K562 (cell line): ENCODE results near the gene KCNK1. TPM values are rescaled to one million over a fixed set of nuclear protein-coding genes. Genes with fewer than 3 reads are reported as not detected.

Experiments used
- ATAC-seq: fragments of 200-7000 bp; cut with Tn5 transposase; 3 replicates; pipeline ENCODE4 v1.9.1; 2020; ENCODE audit warnings: moderate library complexity
- BruUV-seq: library from RNA; stranded (reverse); fragments of 400-500 nt; replicated peaks from 2 replicates; lab custom pipeline; 2021; lab: Mats Ljungman, UMichigan
- CTCF ChIA-PET: fragments of 300-600 bp; formaldehyde crosslinking; extraction: SDS; loops from one replicate; lab custom pipeline; 2021; ENCODE audit warnings: low intra/inter-chr PET ratio; lab: Yijun Ruan, JAX
- POLR2A ChIA-PET: fragments of 300-600, 350-650 bp; sonication (Branson Sonifier 250); formaldehyde crosslinking; extraction: SDS; loops from one replicate; lab custom pipeline; 2021; ENCODE audit warnings: antibody characterized with exemption, inconsistent platforms; lab: Yijun Ruan, JAX
- DNase-seq, 4 experiments: peaks; one replicate each; pipeline versions ENCODE4 v3.0.0 to v3.0.0-alpha.2; 2011 to 2018; ENCODE audit warnings: low spot score in 3 of 4, mixed read lengths in 3 of 4; ENCODE audit errors: extremely low read depth in 1 of 4
- FAIRE-seq: peaks from 2 replicates; lab custom pipeline; 2011; peaks lifted over from hg19 to GRCh38; lab: Jason Lieb, UNC
- H2AFZ ChIP-seq: 2 replicates; pipeline ENCODE4 v1.6.0; 2011; ENCODE audit warnings: low read depth, low read length, control low read depth, inconsistent platforms
- H3K27ac ChIP-seq: fragments of 200-600 bp; 3 replicates; pipeline ENCODE4 v1.8.0; 2011; ENCODE audit warnings: low read depth, mild to moderate bottlenecking, control low read depth, inconsistent platforms, low read length, moderate library complexity, mixed read lengths; ENCODE audit errors: extremely low read depth
- H3K27me3 ChIP-seq, 2 experiments: fragments of 300-600 bp in 1 of 2; 2 replicates in 1 of 2; 3 replicates in 1 of 2; pipeline versions ENCODE4 v1.6.0 to v1.8.0; 2011; ENCODE audit warnings: inconsistent platforms in 2 of 2, low read length in 2 of 2, mild to moderate bottlenecking in 1 of 2, mixed read lengths in 1 of 2, moderate library complexity in 1 of 2; ENCODE audit not compliant: control insufficient read depth in 2 of 2, insufficient read depth in 2 of 2
- H3K36me3 ChIP-seq: fragments of 300-600 bp; 3 replicates; pipeline ENCODE4 v1.8.0; 2011; ENCODE audit warnings: mild to moderate bottlenecking, low read length, inconsistent platforms; ENCODE audit not compliant: control insufficient read depth, insufficient read depth
- H3K4me1 ChIP-seq, 2 experiments: fragments of 200-600 bp in 1 of 2; replicated peaks in 1 of 2; 2 replicates in 1 of 2; 3 replicates in 1 of 2; pipeline versions ENCODE4 v1.5.1 to v1.8.0; 2011; ENCODE audit warnings: inconsistent platforms in 2 of 2, low read length in 2 of 2, mild to moderate bottlenecking in 1 of 2, mixed read lengths in 1 of 2, moderate library complexity in 1 of 2; ENCODE audit not compliant: control insufficient read depth in 2 of 2, insufficient read depth in 2 of 2
- H3K4me2 ChIP-seq: 2 replicates; pipeline ENCODE4 v1.6.1; 2011; ENCODE audit warnings: low read length, control low read depth, inconsistent platforms, mixed read lengths; ENCODE audit not compliant: insufficient read depth
- H3K4me3 ChIP-seq: fragments of 200-600 bp; sonication (generic), shearing (Covaris generic); 2 replicates; pipeline ENCODE4 v1.5.1; 2016; ENCODE audit warnings: control low read depth, inconsistent platforms
- H3K79me2 ChIP-seq: fragments of 200-600 bp; 3 replicates; pipeline ENCODE4 v1.8.0; 2011; ENCODE audit warnings: low read length, inconsistent platforms; ENCODE audit not compliant: control insufficient read depth, insufficient read depth
- H3K9ac ChIP-seq, 2 experiments: 2 replicates each; pipeline versions ENCODE4 v1.6.0 to v1.6.1; 2011; ENCODE audit warnings: low read depth in 2 of 2, low read length in 2 of 2, control low read depth in 1 of 2, inconsistent platforms in 1 of 2, mild to moderate bottlenecking in 1 of 2, mixed read lengths in 1 of 2; ENCODE audit not compliant: insufficient read depth in 1 of 2
- H3K9me1 ChIP-seq: one replicate; pipeline ENCODE4 v1.6.0; 2011; ENCODE audit warnings: inconsistent platforms, mild to moderate bottlenecking, low read length, moderate library complexity; ENCODE audit not compliant: control insufficient read depth, insufficient read depth
- H3K9me3 ChIP-seq: replicated peaks from 2 replicates; pipeline ENCODE4 v1.5.1; 2011; ENCODE audit warnings: low read depth, low read length, inconsistent platforms; ENCODE audit not compliant: control insufficient read depth, insufficient read depth
- H4K20me1 ChIP-seq: replicated peaks from 2 replicates; pipeline ENCODE4 v1.6.1; 2011; ENCODE audit warnings: low read length, inconsistent platforms, mixed read lengths; ENCODE audit not compliant: control insufficient read depth, insufficient read depth
- HMG20B ChIP-seq: fragments of 250-450 bp; sonication (Bioruptor Pico); IDR thresholded peaks from 2 replicates; pipeline ENCODE4 v1.5.0; 2021; ENCODE audit warnings: mild to moderate bottlenecking
- NR2C1 ChIP-seq, 2 experiments: fragments of 450-650 bp; IDR thresholded peaks; 2 replicates each; pipeline ENCODE4 v1.6.1; 2017; ENCODE audit warnings: mild to moderate bottlenecking in 2 of 2, antibody characterized with exemption in 1 of 2, inconsistent platforms in 1 of 2, missing compliant biosample characterization in 1 of 2, missing genetic modification characterization in 1 of 2
- SETDB1 ChIP-seq: IDR thresholded peaks from one replicate; pipeline ENCODE4 v1.6.1; 2012; ENCODE audit warnings: low read length, control low read depth, inconsistent platforms
- TAF9B ChIP-seq: fragments of 450-650 bp; IDR thresholded peaks from 2 replicates; pipeline ENCODE4 v1.6.1; 2018; ENCODE audit warnings: mild to moderate bottlenecking; ENCODE audit not compliant: partially characterized antibody
- TCF3 ChIP-seq: sonication (generic); formaldehyde crosslinking; IDR thresholded peaks from 2 replicates; pipeline ENCODE4 v1.4.0; 2020; ENCODE audit warnings: mild to moderate bottlenecking, missing genetic modification reagents
- TRIM28 ChIP-seq: fragments of 450-650 bp; IDR thresholded peaks from 2 replicates; pipeline ENCODE4 v1.6.1; 2017
- ZMIZ1 ChIP-seq, 2 experiments: fragments of 150-350 bp in 1 of 2; IDR thresholded peaks; 2 replicates each; pipeline ENCODE4 v1.6.1; 2012 to 2016; ENCODE audit warnings: low read depth in 2 of 2, low read length in 2 of 2, mild to moderate bottlenecking in 1 of 2, moderate library complexity in 1 of 2
- ZNF140 ChIP-seq: fragments of 250-450 bp; sonication (Bioruptor Pico); IDR thresholded peaks from 2 replicates; pipeline ENCODE4 v1.8.0; 2021; ENCODE audit warnings: moderate library complexity, mild to moderate bottlenecking, inconsistent platforms
- ZNF518B ChIP-seq: fragments of 250-450 bp; sonication (Bioruptor Pico); IDR thresholded peaks from 2 replicates; pipeline ENCODE4 v1.5.0; 2021; ENCODE audit warnings: mild to moderate bottlenecking, moderate library complexity
- WGBS: fragments of 100-300 bp; shearing (Covaris generic); methylation state at CpG from one replicate; pipeline ENCODE4 v1.1.6; 2016; ENCODE audit warnings: low coverage, mixed read lengths; ENCODE audit not compliant: insufficient coverage; ENCODE audit errors: missing lambda C conversion rate; 5-methylcytosine and 5-hydroxymethylcytosine counted together
- in situ Hi-C: fragments of 300-500 bp; cut with MboI; formaldehyde crosslinking; loops from 4 replicates; pipeline ENCODE4 v1.15.0; 2018; ENCODE audit warnings: inconsistent platforms, mixed read lengths
- intact Hi-C: fragments of 100-400 bp; cut with micrococcal nuclease; formaldehyde crosslinking; loops from 2 replicates; pipeline ENCODE4 v1.14.2; 2022
- polyA plus RNA-seq, 8 experiments: library from polyadenylated mRNA; depleted of rRNA in 4 of 8; stranded (reverse) in 5 of 8; unstranded in 3 of 8; fragments of >200 nt; fragmentation: Nextera tagmentation in 2 of 8; fragmentation: Illumina TruSeq in 1 of 8; extraction: Ambion mirVana in 2 of 8; extraction: Trizol in 1 of 8; gene quantifications; 2 replicates each; pipeline versions ENCODE4 v1.2.1 to v1.2.3, GENCODE V29; 2011 to 2014; ENCODE audit warnings: inconsistent platforms in 1 of 8, missing spikeins in 1 of 8
- total RNA-seq, 7 experiments: library from RNA; depleted of rRNA in 6 of 7; stranded (reverse); fragments of >200 nt in 6 of 7; fragmentation: Illumina TruSeq in 2 of 7; extraction: Trizol in 2 of 7; gene quantifications; 2 replicates each; pipeline versions ENCODE4 v1.2.1 to v1.2.3, GENCODE V29; 2011 to 2021; ENCODE audit warnings: low replicate concordance in 1 of 7

Gene KCNK1
- total and polyA plus RNA-seq, 9 of the 15 experiments (the other 6 are each of a cell fraction or from before 2014, with no cell fraction given), result 3.1 to 22.7 (median 6.0) TPM

GRCh38 chr1:233599542-233600073 lies 14.3 kb upstream of the KCNK1 start:
- BruUV-seq, result no TSS peak
- Histone ChIP-seq H3K79me2 (no peaks in the 10 kb centered on the region), H3K9me3 (no peaks in the 10 kb centered on the region), H3K4me2 (no peak overlapping the region), H4K20me1 (no peaks in the 10 kb centered on the region), H2AFZ (no peak overlapping the region), H3K9ac (peak overlapping the region in 1 of 2 experiments; percentile 38; a peak in 1 of 4 replicates), H3K9me1 (no peaks in the 10 kb centered on the region), H3K4me3 (no peak overlapping the region), H3K36me3 (no peaks in the 10 kb centered on the region), H3K27ac (no peak overlapping the region), H3K4me1 (peaks cover 0 to 15% of the 10 kb centered on the region in 2 experiments; a peak in 3 of 5 replicates), H3K27me3 (no peaks in the 10 kb centered on the region)
- CTCF ChIA-PET, result no interaction called here
- TF ChIP-seq ZNF140 (CRISPR knock-in tag) (no peak), TCF3 (CRISPR knock-in tag) (no peak), TAF9B (no peak), TRIM28 (no peak), SETDB1 (no peak), NR2C1 (IDR thresholded peaks at IDR 0.05) (no peak), NR2C1 (tag; IDR thresholded peaks at IDR 0.05) (no peak), ZNF518B (CRISPR knock-in tag) (no peak), ZMIZ1 (IDR thresholded peaks at IDR 0.05; ENCODE audit: low read depth in 2 of 2, low read length in 2 of 2) (no peak), HMG20B (CRISPR knock-in tag) (no peak)
- POLR2A ChIA-PET, result interaction anchor here (1.8 kb wide), 1 partner anchor 9 kb away, joined by 5 read pairs; no protein-coding TSS in a partner anchor
- no peak for DNase-seq
- no peak for FAIRE-seq
- intact Hi-C loops (no loop called here), in situ Hi-C loops (no loop called here)
- peak; percentile 62 for ATAC-seq
- 61% methylated on average over 5 of the region's 5 CpGs for WGBS
